NCI-H2107 treated with DMSO at 0.1 percent for 48 hours (cell line): ENCODE measurements around the gene ITCH.
"Not testable (repeated sequence)": the region's sequence is repeated elsewhere in the genome, so short reads cannot be mapped to it uniquely, and the experiment has no call there.

Source experiments
- DNase-seq: peaks from one replicate; lab custom pipeline; 2025; ENCODE audit not compliant: unreplicated experiment; lab: John Stamatoyannopoulos, UW

Gene ITCH

DNA sequence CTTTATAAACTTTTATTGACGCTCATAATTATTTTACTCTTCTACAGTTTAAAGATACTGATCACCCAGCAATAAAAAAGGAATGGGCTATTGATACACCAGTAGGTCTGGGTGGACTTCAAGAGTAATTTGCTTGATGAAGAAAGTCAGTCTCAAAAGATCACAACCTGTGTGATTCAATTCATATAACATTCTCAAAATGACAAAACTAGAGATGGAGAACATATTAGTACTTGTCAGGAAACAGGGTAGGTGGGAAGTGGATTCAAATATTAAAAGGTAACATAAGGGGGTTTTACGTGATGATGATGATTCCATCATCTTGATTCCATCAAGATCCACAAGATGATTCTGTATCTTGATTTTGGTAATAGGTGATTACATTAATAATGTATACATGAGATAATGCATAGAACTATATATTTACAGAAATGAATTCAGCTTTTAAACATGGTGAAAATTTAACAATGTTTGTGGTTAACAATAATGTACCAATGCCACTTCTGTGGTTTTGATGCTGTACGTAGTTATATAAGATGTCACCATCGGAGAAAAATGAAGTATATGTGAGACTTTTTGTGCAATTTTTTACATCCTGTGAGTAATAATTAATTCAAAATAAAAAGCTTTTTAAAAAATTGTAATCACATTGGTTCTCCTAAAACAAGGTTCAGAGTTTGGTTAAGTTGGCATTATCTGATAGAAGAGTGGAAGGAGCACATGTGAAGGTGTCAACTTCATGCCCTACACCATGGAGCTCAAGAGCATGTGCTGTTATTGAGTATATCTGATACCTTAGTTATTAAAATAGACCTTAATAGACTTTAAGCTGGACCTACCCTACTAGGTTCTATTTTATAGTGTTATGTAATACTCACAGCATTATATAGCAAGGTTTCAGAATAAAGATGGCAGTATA is 86.9 kb downstream of the ITCH start:
- DNase-seq = no peak

GRCh38 chr20:34452281-34452982 is 89.4 kb downstream of the ITCH start:
- DNase-seq = no peak

DNA sequence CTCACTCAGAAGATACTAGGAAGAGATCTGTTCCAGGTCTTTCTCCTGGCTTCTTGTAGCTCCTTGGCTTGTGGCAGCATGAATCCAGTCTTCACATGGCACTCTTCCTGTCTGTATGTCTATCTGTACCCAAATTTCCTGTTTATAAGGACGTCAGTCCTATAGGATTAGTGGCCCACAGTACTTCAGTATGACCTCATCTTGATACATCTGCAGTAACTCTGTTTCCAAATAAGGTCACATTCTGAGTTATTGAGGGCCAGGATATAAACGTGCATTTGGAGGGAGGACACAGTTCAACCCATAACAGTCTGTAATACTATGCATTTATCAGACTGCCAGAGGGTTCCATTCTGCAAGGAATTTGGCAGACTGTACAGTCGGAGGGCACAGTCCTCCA is 95.6 kb downstream of the ITCH start:
- DNase-seq = no peak

DNA sequence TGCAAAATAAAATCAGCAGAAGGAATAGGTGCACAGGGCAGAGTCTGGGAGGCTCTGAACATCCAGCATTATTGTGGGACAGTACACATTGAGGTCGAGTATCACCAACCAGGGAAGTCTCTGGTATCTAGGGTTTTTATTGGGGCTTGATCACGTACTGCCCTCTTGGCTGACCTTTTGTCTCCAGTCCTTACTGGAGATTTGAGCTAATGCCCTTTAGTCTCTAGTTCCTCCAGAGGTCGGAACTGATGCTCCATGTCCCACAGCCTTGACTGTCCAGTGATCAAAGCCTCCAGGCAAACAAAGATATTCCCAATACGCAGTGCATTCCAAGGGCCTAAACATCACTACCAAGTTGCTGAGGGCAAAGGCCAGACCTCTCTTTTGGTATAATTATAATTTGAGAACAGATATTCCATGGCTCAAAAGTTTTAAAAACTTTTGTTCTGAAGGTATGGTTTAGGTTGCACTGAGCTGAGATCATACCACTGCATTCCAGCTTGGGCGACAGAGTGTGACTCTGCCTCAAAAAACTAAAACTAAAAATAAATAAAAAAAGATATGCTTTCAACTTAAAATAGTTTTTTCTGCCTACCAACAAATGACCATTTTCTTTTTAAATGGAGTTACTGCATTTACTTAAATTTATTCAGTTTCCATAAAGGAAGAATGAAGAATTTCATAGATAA is 96.3 kb downstream of the ITCH start:
- DNase-seq = no peak

DNA sequence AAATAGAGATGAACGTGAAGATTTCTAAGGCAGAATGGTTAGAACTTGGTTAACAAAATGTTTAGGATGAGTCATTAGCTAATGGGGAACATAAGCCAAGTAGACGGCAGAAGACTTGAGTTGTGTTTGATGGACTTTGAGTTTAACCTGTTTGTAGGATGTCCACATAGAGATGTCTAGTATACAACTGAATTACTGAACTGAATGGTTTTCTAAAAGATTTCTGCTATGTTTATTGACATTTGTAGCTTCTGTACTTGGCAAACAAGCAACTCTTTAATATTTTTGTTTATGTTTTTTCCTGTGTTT is 98.7 kb downstream of the ITCH start:
- DNase-seq = no peak

GRCh38 chr20:34468951-34469350 is 105.9 kb downstream of the ITCH start:
- DNase-seq = no peak

DNA sequence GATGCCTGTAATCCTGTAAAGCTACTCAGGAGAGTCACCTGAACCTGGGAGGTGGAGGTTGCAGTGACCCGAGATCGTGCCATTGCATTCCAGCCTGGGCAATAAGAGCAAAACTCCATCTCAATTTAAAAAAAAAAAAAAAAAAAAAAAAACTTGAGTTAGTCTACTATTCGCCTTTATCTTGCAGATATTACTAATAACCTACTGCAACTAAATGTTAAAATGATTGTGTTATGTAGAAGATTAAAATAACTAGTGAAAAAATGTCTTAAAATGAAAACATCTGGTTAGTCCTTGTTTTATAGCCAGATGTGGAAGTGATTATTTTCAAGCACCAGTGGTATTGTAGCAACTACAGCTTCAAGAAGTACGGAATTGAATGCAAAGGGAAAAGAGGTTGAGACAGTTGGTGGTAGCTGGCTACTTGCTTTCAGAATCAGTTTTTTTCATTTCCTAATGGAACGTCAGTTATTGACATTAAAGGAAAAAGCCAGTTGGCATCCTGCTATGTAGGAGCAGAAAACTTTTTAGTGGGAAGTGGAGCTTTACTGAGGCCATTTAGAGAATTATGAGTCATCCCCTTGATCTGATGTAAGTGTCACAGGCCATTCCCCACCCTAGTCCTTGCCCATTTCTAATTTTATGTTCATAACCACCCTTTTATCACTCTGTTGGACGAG is 109.3 kb downstream of the ITCH start:
- DNase-seq = no peak

DNA sequence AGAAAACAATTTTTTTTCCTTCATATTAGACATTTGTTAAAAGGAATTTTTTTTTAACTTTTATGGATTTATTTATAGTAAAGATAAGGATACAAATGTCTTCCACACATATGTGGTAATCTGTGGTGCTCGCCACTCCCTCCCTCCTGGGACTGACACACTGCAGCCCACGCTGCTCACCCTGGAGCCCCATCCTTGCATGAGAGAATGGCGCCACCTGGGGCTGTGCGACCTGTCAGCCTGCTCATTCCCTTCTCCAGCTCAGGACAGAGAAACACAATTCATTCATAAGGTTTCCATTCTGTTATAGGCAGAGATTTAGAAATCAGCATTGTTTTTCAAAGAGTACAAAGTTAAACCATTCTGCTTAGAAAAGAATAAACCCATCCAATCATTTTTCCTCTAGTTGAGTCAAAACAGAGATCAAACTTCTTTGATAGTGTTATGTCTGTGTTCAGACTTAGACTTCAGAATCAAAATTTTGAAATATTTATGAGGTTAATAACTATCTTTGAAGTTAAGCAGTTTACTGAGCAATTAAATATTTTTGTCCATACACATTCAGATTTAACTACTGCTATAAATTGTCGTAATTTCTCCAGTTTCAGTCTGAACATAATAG is 110.3 kb downstream of the ITCH start:
- no peak for DNase-seq

GRCh38 chr20:34475979-34476736 is 113.1 kb downstream of the ITCH start:
- DNase-seq = no peak

- DNase-seq = no peak
These were observed 116.6 kb downstream of the ITCH start for GRCh38 chr20:34479627-34480026.

- DNase-seq = not testable (repeated sequence)
These were observed 119.1 kb downstream of the ITCH start for GRCh38 chr20:34482154-34482553.

DNA sequence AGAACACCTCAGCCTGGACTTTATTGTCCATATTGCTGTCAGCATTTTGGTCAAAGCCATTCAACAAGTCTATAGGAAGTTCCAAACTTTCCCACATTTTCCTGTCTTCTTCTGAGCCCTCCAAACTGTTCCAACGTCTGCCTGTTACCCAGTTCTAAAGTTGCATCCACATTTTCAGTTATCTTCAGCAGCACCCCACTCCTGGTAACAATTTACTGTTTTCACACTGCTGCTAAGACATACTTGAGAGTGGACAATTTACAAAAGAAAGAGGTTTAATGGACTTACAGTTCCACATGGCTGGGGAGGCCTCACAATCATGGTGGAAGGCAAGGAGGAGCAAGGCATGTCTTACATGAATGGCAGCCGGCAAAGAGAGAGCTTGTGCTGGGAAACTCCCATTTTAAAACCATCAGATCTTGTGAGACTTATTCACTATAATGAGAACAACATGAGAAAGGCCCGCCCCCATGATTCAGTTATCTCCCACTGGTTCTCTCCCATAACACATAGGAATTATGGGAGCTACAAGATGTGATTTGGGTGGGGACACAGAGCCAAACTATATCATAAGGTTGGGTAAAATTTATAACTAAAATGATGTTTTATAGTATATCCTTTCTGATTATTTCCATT is 120.6 kb downstream of the ITCH start:
- not testable (repeated sequence) for DNase-seq

GRCh38 chr20:34485068-34485634 is 122.1 kb downstream of the ITCH start:
- no peak for DNase-seq

- no peak for DNase-seq
These were observed 128.3 kb downstream of the ITCH start for GRCh38 chr20:34491226-34491931.

- DNase-seq = no peak
These were observed 128.9 kb downstream of the ITCH start for GRCh38 chr20:34491932-34492509.

- no peak for DNase-seq
These were observed 130.6 kb downstream of the ITCH start for GRCh38 chr20:34493646-34494045.

GRCh38 chr20:34495307-34495706 is 132.2 kb downstream of the ITCH start:
- DNase-seq = no peak

- no peak for DNase-seq
These were observed 132.8 kb downstream of the ITCH start for GRCh38 chr20:34495916-34496315.
